OCI-LY1 (cell line): Measurements from ENCODE around the gene TBX1.

Experiments
- H2AFZ ChIP-seq: fragments of 200-600 bp; sonication (generic), shearing (Covaris generic); 2 replicates; pipeline ENCODE4 v1.6.0; 2014; ENCODE audit warnings: antibody characterized with exemption, mild to moderate bottlenecking, low read length
- H3F3A ChIP-seq: fragments of 200-600 bp; sonication (generic), shearing (Covaris generic); 2 replicates; pipeline ENCODE4 v1.6.0; 2014; ENCODE audit warnings: mild to moderate bottlenecking, antibody characterized with exemption, low read length, moderate library complexity; ENCODE audit not compliant: insufficient read depth
- H3K27ac ChIP-seq: fragments of 200-600 bp; sonication (generic); 2 replicates; pipeline ENCODE4 v1.5.1; 2014; ENCODE audit warnings: low read length, mixed run types, mild to moderate bottlenecking, low read depth; ENCODE audit not compliant: poor library complexity, severe bottlenecking
- H3K27me3 ChIP-seq: fragments of 200-600 bp; sonication (generic); 2 replicates; pipeline ENCODE4 v1.6.0; 2014; ENCODE audit warnings: antibody characterized with exemption, mild to moderate bottlenecking, low read length, moderate library complexity; ENCODE audit not compliant: insufficient read depth
- H3K36me3 ChIP-seq: fragments of 200-600 bp; sonication (generic); 2 replicates; pipeline ENCODE4 v1.6.1; 2014; ENCODE audit warnings: mild to moderate bottlenecking, antibody characterized with exemption, low read length, moderate library complexity, mixed read lengths; ENCODE audit not compliant: insufficient read depth
- H3K4me1 ChIP-seq: fragments of 200-600 bp; sonication (generic); 2 replicates; pipeline ENCODE4 v1.5.1; 2014; ENCODE audit warnings: mild to moderate bottlenecking, low read length, moderate library complexity; ENCODE audit not compliant: insufficient read depth, severe bottlenecking
- H3K4me2 ChIP-seq: fragments of 200-600 bp; sonication (generic), shearing (Covaris generic); 2 replicates; pipeline ENCODE4 v1.6.1; 2014; ENCODE audit warnings: low read length
- H3K4me3 ChIP-seq: fragments of 200-600 bp; sonication (generic); 2 replicates; pipeline ENCODE4 v1.5.1; 2014; ENCODE audit warnings: low read length, low read depth, mild to moderate bottlenecking, mixed read lengths; ENCODE audit not compliant: poor library complexity, severe bottlenecking
- H3K79me2 ChIP-seq: fragments of 200-600 bp; shearing (Covaris generic); 2 replicates; pipeline ENCODE4 v1.6.1; 2016; ENCODE audit warnings: mixed run types, low read length, mixed read lengths; ENCODE audit not compliant: insufficient read depth
- H3K9ac ChIP-seq: fragments of 200-600 bp; sonication (generic), shearing (Covaris generic); 2 replicates; pipeline ENCODE4 v1.6.1; 2014; ENCODE audit warnings: mild to moderate bottlenecking, low read length, mixed read lengths
- H3K9me2 ChIP-seq: fragments of 200-600 bp; sonication (generic), shearing (Covaris generic); 2 replicates; pipeline ENCODE4 v1.6.1; 2014; ENCODE audit warnings: low read depth, mild to moderate bottlenecking, low read length, mixed read lengths
- H3K9me3 ChIP-seq: fragments of 200-600 bp; shearing (Covaris generic); 2 replicates; pipeline ENCODE4 v1.6.1; 2014; ENCODE audit warnings: low read length, mixed read lengths
- H4K20me1 ChIP-seq: fragments of 200-600 bp; sonication (generic), shearing (Covaris generic); 2 replicates; pipeline ENCODE4 v1.6.0; 2016; ENCODE audit warnings: mild to moderate bottlenecking, low read length; ENCODE audit not compliant: insufficient read depth
- EZH2 ChIP-seq: fragments of 200-600 bp; sonication (generic), shearing (Covaris generic); IDR thresholded peaks from 2 replicates; pipeline ENCODE4 v1.8.0; 2017; ENCODE audit warnings: borderline replicate concordance, mixed run types, mild to moderate bottlenecking, antibody characterized with exemption, low read length, moderate library complexity, mixed read lengths
- TF ChIP-seq, protein P1 (sequence below): fragments of 200-600 bp; sonication (generic), shearing (Covaris generic); IDR thresholded peaks from 2 replicates; pipeline ENCODE4 v1.5.1; 2017; ENCODE audit warnings: mild to moderate bottlenecking, antibody characterized with exemption, low read length, moderate library complexity, mixed read lengths

Gene TBX1

GRCh38 chr22:19773470-19774040 lies 13.0 kb downstream of the TBX1 start:
- H3K9me3 ChIP-seq: no peaks in the 10 kb centered on the region
- peaks cover 22% of the 10 kb centered on the region for H3K4me1 ChIP-seq
- no peaks in the 10 kb centered on the region for H3K27me3 ChIP-seq
- peak overlapping the region; percentile 50 for H3K4me2 ChIP-seq
- H3K36me3 ChIP-seq: no peaks in the 10 kb centered on the region
- H3K27ac ChIP-seq: no peak overlapping the region
- no peaks in the 10 kb centered on the region for H3K79me2 ChIP-seq
- H3K9me2 ChIP-seq: no peaks in the 10 kb centered on the region
- no peaks in the 10 kb centered on the region for H3F3A ChIP-seq
- H2AFZ ChIP-seq: no peak overlapping the region
- H4K20me1 ChIP-seq: no peaks in the 10 kb centered on the region
- peak overlapping the region; percentile 14 for H3K4me3 ChIP-seq
- TF ChIP-seq, protein P1, sequence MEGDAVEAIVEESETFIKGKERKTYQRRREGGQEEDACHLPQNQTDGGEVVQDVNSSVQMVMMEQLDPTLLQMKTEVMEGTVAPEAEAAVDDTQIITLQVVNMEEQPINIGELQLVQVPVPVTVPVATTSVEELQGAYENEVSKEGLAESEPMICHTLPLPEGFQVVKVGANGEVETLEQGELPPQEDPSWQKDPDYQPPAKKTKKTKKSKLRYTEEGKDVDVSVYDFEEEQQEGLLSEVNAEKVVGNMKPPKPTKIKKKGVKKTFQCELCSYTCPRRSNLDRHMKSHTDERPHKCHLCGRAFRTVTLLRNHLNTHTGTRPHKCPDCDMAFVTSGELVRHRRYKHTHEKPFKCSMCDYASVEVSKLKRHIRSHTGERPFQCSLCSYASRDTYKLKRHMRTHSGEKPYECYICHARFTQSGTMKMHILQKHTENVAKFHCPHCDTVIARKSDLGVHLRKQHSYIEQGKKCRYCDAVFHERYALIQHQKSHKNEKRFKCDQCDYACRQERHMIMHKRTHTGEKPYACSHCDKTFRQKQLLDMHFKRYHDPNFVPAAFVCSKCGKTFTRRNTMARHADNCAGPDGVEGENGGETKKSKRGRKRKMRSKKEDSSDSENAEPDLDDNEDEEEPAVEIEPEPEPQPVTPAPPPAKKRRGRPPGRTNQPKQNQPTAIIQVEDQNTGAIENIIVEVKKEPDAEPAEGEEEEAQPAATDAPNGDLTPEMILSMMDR: no peak
- no peak for TF ChIP-seq EZH2
- no peak overlapping the region; the same call in 1 of the 2 replicates for H3K9ac ChIP-seq

- H3K4me2 ChIP-seq: no peak overlapping the region
Observed at GRCh38 chr22:19774628-19775027, 14.1 kb downstream of the TBX1 start.

DNA sequence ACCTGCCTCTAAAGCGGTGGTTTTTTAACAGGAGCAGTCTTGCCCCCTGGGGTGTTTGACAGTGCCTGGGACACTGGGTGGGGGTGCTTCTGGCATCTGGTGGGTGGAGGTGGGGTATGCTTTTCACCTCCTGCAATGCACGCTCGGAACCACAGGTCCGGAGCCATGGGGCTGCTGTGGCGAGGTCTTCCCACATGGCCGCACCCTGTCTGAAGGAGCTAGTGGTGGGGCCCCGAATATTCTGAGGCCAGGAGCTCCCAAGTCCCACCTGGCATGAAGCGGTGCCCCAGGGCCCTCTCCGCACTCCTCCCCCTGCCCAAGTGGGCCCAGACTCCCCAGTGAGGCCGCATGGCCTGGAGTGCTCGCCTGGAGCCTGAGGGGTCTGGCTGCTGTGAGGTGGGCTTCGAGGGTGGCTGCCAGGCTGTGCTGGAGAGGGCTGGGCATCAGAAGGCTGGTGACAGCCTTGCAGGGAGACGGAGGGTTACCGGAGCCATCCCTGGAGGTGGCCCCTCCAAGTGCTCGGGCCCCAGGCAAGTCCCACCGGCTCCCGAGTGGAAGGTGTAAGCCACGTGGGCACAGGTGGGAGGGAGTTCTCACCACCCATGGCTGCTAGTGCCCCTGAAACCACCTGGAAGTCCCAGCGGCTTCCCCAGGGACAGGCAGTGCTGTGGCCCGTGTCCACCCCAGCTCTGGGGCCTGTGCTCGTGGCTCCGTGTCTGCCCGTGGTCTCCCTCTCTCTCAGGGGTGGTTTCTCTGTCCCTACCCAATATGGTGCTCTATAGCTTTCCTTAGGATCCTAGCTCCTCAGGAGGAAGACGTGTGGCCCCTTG lies 15.1 kb downstream of the TBX1 start:
- H3F3A ChIP-seq: no peaks in the 10 kb centered on the region
- H3K27ac ChIP-seq: no peak overlapping the region
- no peak overlapping the region for H3K4me2 ChIP-seq
- H3K9me2 ChIP-seq: no peaks in the 10 kb centered on the region
- H3K27me3 ChIP-seq: no peaks in the 10 kb centered on the region
- H3K79me2 ChIP-seq: no peaks in the 10 kb centered on the region
- H4K20me1 ChIP-seq: no peaks in the 10 kb centered on the region
- TF ChIP-seq, protein P1: no peak
- TF ChIP-seq EZH2: no peak
- H3K9ac ChIP-seq: no peak overlapping the region
- H2AFZ ChIP-seq: no peak overlapping the region
- H3K9me3 ChIP-seq: no peaks in the 10 kb centered on the region
- no peaks in the 10 kb centered on the region for H3K36me3 ChIP-seq
- H3K4me1 ChIP-seq: peaks cover 38% of the 10 kb centered on the region
- no peak overlapping the region for H3K4me3 ChIP-seq

More at GRCh38 chr22:19774628-19775027, 14.1 kb downstream of the TBX1 start:
- Histone ChIP-seq H3K9me3 (no peaks in the 10 kb centered on the region), H3F3A (no peaks in the 10 kb centered on the region), H3K36me3 (no peaks in the 10 kb centered on the region), H3K9ac (no peak overlapping the region), H3K4me1 (peaks cover 30% of the 10 kb centered on the region), H2AFZ (no peak overlapping the region), H3K27me3 (no peaks in the 10 kb centered on the region), H3K9me2 (no peaks in the 10 kb centered on the region), H3K27ac (no peak overlapping the region), H4K20me1 (no peaks in the 10 kb centered on the region), H3K4me3 (no peak overlapping the region), H3K79me2 (no peaks in the 10 kb centered on the region)
- TF ChIP-seq, protein P1: no peak
- no peak for TF ChIP-seq EZH2
